ENCODE measurements around the gene PPFIBP1.

PPFIBP1 gene

GRCh38 chr12:27549236-27549800, 25.3 kb downstream of the PPFIBP1 start:
- no peak overlapping the region for H3K9ac ChIP-seq (ENCODE audit: low read length)
- H3K9me2 ChIP-seq (replicated peaks; ENCODE audit: insufficient read depth, low read length) = no peaks in the 10 kb centered on the region
- no peaks in the 10 kb centered on the region for H4K20me1 ChIP-seq (ENCODE audit: insufficient read depth, low read length)
- TF ChIP-seq EZH2phosphoT487 (IDR thresholded peaks at IDR 0.05; ENCODE audit: low read length) (no peak), EZH2 (optimal IDR thresholded peaks at IDR 0.05; ENCODE audit: low read depth, low read length) (no peak), CTCF (IDR thresholded peaks at IDR 0.05; ENCODE audit: low read length) (no peak)
- DNase-seq = no peak
- no peaks in the 10 kb centered on the region for H3K27me3 ChIP-seq (replicated peaks; ENCODE audit: insufficient read depth, low read length)
- H3K79me2 ChIP-seq (ENCODE audit: low read length) = no peaks in the 10 kb centered on the region
- no peaks in the 10 kb centered on the region for H3K36me3 ChIP-seq (replicated peaks; ENCODE audit: insufficient read depth, low read length)
- H3F3A ChIP-seq (ENCODE audit: insufficient read depth, low read length) = no peaks in the 10 kb centered on the region
- H3K4me3 ChIP-seq (ENCODE audit: low read length) = no peak overlapping the region
- H2AFZ ChIP-seq (ENCODE audit: low read length) = no peak overlapping the region
- no peaks in the 10 kb centered on the region for H3K9me3 ChIP-seq (replicated peaks; ENCODE audit: insufficient read depth, low read length)
- H3K4me2 ChIP-seq (ENCODE audit: low read depth, low read length) = no peak overlapping the region
- no peak overlapping the region for H3K27ac ChIP-seq (ENCODE audit: low read length)
- no peaks in the 10 kb centered on the region for H3K4me1 ChIP-seq (ENCODE audit: low read length)

GRCh38 chr12:27549801-27550652, 26.0 kb downstream of the PPFIBP1 start:
- TF ChIP-seq CTCF (IDR thresholded peaks at IDR 0.05; ENCODE audit: low read length) (no peak), EZH2phosphoT487 (IDR thresholded peaks at IDR 0.05; ENCODE audit: low read length) (no peak), EZH2 (optimal IDR thresholded peaks at IDR 0.05; ENCODE audit: low read depth, low read length) (no peak)
- Histone ChIP-seq H2AFZ (ENCODE audit: low read length) (no peak overlapping the region), H3K4me3 (ENCODE audit: low read length) (no peak overlapping the region), H3K36me3 (replicated peaks; ENCODE audit: insufficient read depth, low read length) (no peaks in the 10 kb centered on the region), H3K9ac (ENCODE audit: low read length) (no peak overlapping the region), H3K4me1 (ENCODE audit: low read length) (no peaks in the 10 kb centered on the region), H3K9me3 (replicated peaks; ENCODE audit: insufficient read depth, low read length) (no peaks in the 10 kb centered on the region), H3K9me2 (replicated peaks; ENCODE audit: insufficient read depth, low read length) (no peaks in the 10 kb centered on the region), H3K79me2 (ENCODE audit: low read length) (no peaks in the 10 kb centered on the region), H3K27ac (ENCODE audit: low read length) (no peak overlapping the region), H3K27me3 (replicated peaks; ENCODE audit: insufficient read depth, low read length) (no peaks in the 10 kb centered on the region), H4K20me1 (ENCODE audit: insufficient read depth, low read length) (no peaks in the 10 kb centered on the region), H3K4me2 (ENCODE audit: low read depth, low read length) (no peak overlapping the region), H3F3A (ENCODE audit: insufficient read depth, low read length) (no peaks in the 10 kb centered on the region)
- DNase-seq = no peak

- Histone ChIP-seq H3K79me2 (ENCODE audit: low read length) (no peaks in the 10 kb centered on the region), H3K27ac (ENCODE audit: low read length) (no peak overlapping the region), H3K4me1 (ENCODE audit: low read length) (no peaks in the 10 kb centered on the region)
Observed at GRCh38 chr12:27550653-27550975, 26.6 kb downstream of the PPFIBP1 start.

More at GRCh38 chr12:27550653-27550975, 26.6 kb downstream of the PPFIBP1 start:
- no peak overlapping the region for H3K9ac ChIP-seq (ENCODE audit: low read length)
- H3K9me3 ChIP-seq (replicated peaks; ENCODE audit: insufficient read depth, low read length) = no peaks in the 10 kb centered on the region
- H3K9me2 ChIP-seq (replicated peaks; ENCODE audit: insufficient read depth, low read length) = no peaks in the 10 kb centered on the region
- no peaks in the 10 kb centered on the region for H3K27me3 ChIP-seq (replicated peaks; ENCODE audit: insufficient read depth, low read length)
- DNase-seq = no peak
- H3K4me3 ChIP-seq (ENCODE audit: low read length) = no peak overlapping the region
- H3F3A ChIP-seq (ENCODE audit: insufficient read depth, low read length) = no peaks in the 10 kb centered on the region
- H2AFZ ChIP-seq (ENCODE audit: low read length) = no peak overlapping the region
- TF ChIP-seq CTCF (IDR thresholded peaks at IDR 0.05; ENCODE audit: low read length) (no peak), EZH2phosphoT487 (IDR thresholded peaks at IDR 0.05; ENCODE audit: low read length) (no peak), EZH2 (optimal IDR thresholded peaks at IDR 0.05; ENCODE audit: low read depth, low read length) (no peak)
- H3K4me2 ChIP-seq (ENCODE audit: low read depth, low read length) = no peak overlapping the region
- no peaks in the 10 kb centered on the region for H3K36me3 ChIP-seq (replicated peaks; ENCODE audit: insufficient read depth, low read length)
- H4K20me1 ChIP-seq (ENCODE audit: insufficient read depth, low read length) = no peaks in the 10 kb centered on the region

Data from MM.1S (cell line).